HepG2 (cell line): ENCODE results near the gene LGALS1. TPM values are rescaled to one million over a fixed set of nuclear protein-coding genes. Genes with fewer than 3 reads are reported as not detected.

Experiments used
- ATAC-seq: fragments of 200-7000 bp; cut with Tn5 transposase; 3 replicates; pipeline ENCODE4 v1.9.1; 2020; ENCODE audit warnings: mild to moderate bottlenecking, moderate library complexity
- BruUV-seq: library from RNA; stranded (reverse); fragments of 400-500 nt; replicated peaks from 2 replicates; lab custom pipeline; 2021; lab: Mats Ljungman, UMichigan
- CTCF ChIA-PET: fragments of 300-600 bp; formaldehyde crosslinking; extraction: SDS; loops from one replicate; lab custom pipeline; 2021; ENCODE audit warnings: low total read pairs, inconsistent platforms, low intra/inter-chr PET ratio; lab: Yijun Ruan, JAX
- POLR2A ChIA-PET: fragments of 350-600 bp; sonication (Branson Sonifier 250); formaldehyde crosslinking; loops from one replicate; lab custom pipeline; 2020; ENCODE audit warnings: antibody characterized with exemption, inconsistent platforms; lab: Yijun Ruan, JAX
- DNase-seq: peaks from one replicate; pipeline ENCODE4 v3.0.0-alpha.2; 2015; ENCODE audit warnings: low spot score
- FAIRE-seq: peaks from 3 replicates; lab custom pipeline; 2011; peaks lifted over from hg19 to GRCh38; lab: Jason Lieb, UNC
- H2AFZ ChIP-seq: one replicate; pipeline ENCODE4 v1.6.1; 2011; ENCODE audit warnings: low read length, inconsistent platforms
- H3K27ac ChIP-seq: fragments of 300-600 bp; 3 replicates; pipeline ENCODE4 v1.8.0; 2011; ENCODE audit warnings: mixed run types, mild to moderate bottlenecking, mixed read lengths, low read length, inconsistent platforms; ENCODE audit not compliant: insufficient read depth; ENCODE audit errors: extremely low read length
- H3K27me3 ChIP-seq, 2 experiments: fragments of 200-600 bp in 1 of 2; 2 replicates in 1 of 2; 3 replicates in 1 of 2; pipeline versions ENCODE4 v1.6.0 to v1.8.0; 2011; ENCODE audit warnings: low read length in 2 of 2, mild to moderate bottlenecking in 2 of 2, moderate library complexity in 2 of 2, inconsistent platforms in 1 of 2; ENCODE audit not compliant: insufficient read depth in 2 of 2, control insufficient read depth in 1 of 2
- H3K36me3 ChIP-seq, 2 experiments: fragments of 200-600 bp in 1 of 2; replicated peaks in 1 of 2; 2 replicates in 1 of 2; 3 replicates in 1 of 2; pipeline versions ENCODE4 v1.5.1 to v1.8.0; 2011; ENCODE audit warnings: low read length in 2 of 2, inconsistent platforms in 1 of 2; ENCODE audit not compliant: insufficient read depth in 2 of 2, control insufficient read depth in 1 of 2
- H3K4me1 ChIP-seq: 2 replicates; pipeline ENCODE4 v1.5.1; 2012; ENCODE audit warnings: low read length, inconsistent platforms; ENCODE audit not compliant: insufficient read depth
- H3K4me2 ChIP-seq: 2 replicates; pipeline ENCODE4 v1.6.0; 2011; ENCODE audit warnings: low read depth, low read length, inconsistent platforms
- H3K4me3 ChIP-seq, 3 experiments: fragments of 200-600 bp in 1 of 3; sonication (generic), shearing (Covaris generic) in 1 of 3; replicated peaks in 1 of 3; 2 replicates each; pipeline ENCODE4 v1.5.1; 2011 to 2016; ENCODE audit warnings: low read length in 3 of 3, inconsistent platforms in 2 of 3, low read depth in 2 of 3, mild to moderate bottlenecking in 2 of 3, control low read depth in 1 of 3, mixed read lengths in 1 of 3; ENCODE audit not compliant: insufficient read depth in 1 of 3
- H3K79me2 ChIP-seq: one replicate; pipeline ENCODE4 v1.6.1; 2011; ENCODE audit warnings: low read length, inconsistent platforms; ENCODE audit not compliant: insufficient read depth
- H3K9ac ChIP-seq: 2 replicates; pipeline ENCODE4 v1.6.0; 2011; ENCODE audit warnings: mild to moderate bottlenecking, low read depth, low read length, inconsistent platforms; ENCODE audit not compliant: insufficient read depth
- H3K9me3 ChIP-seq: 2 replicates; pipeline ENCODE4 v1.5.1; 2012; ENCODE audit warnings: mild to moderate bottlenecking, low read length
- H4K20me1 ChIP-seq: 2 replicates; pipeline ENCODE4 v1.6.0; 2011; ENCODE audit warnings: inconsistent platforms, mild to moderate bottlenecking, low read length, moderate library complexity; ENCODE audit not compliant: insufficient read depth
- FUBP1 ChIP-seq: sonication (generic); formaldehyde crosslinking; IDR thresholded peaks from 2 replicates; pipeline ENCODE4 v1.5.1; 2020; ENCODE audit warnings: missing genetic modification reagents, mild to moderate bottlenecking, borderline replicate concordance
- GATA4 ChIP-seq: sonication (generic); IDR thresholded peaks from 2 replicates; pipeline ENCODE4 v1.6.1; 2016; ENCODE audit warnings: antibody characterized with exemption, low read depth, borderline replicate concordance
- HMG20B ChIP-seq: conservative IDR thresholded peaks from 2 replicates; pipeline ENCODE4 v1.6.1; 2016; ENCODE audit warnings: missing genetic modification reagents, missing compliant biosample characterization
- HNRNPK ChIP-seq: fragments of 200-400 bp; formaldehyde crosslinking; IDR thresholded peaks from 2 replicates; pipeline ENCODE4 v1.6.1; 2018; ENCODE audit warnings: low read length, low read depth, moderate library complexity, mild to moderate bottlenecking; ENCODE audit not compliant: poor library complexity, severe bottlenecking
- NPAS2 ChIP-seq: sonication (generic); formaldehyde crosslinking; IDR thresholded peaks from 2 replicates; pipeline ENCODE4 v1.8.0; 2022; ENCODE audit warnings: mild to moderate bottlenecking, missing genetic modification reagents, borderline replicate concordance
- PBX2 ChIP-seq: IDR thresholded peaks from 2 replicates; pipeline ENCODE4 v1.6.1; 2016; ENCODE audit warnings: control low read depth
- PHF21A ChIP-seq: sonication (generic); formaldehyde crosslinking; IDR thresholded peaks from 2 replicates; pipeline ENCODE4 v1.5.0; 2020; ENCODE audit warnings: mild to moderate bottlenecking, missing genetic modification reagents
- POLR2G ChIP-seq: fragments of 200-400 bp; formaldehyde crosslinking; IDR thresholded peaks from 2 replicates; pipeline ENCODE4 v1.6.1; 2018; ENCODE audit warnings: mild to moderate bottlenecking, low read depth, low read length, moderate library complexity
- REPIN1 ChIP-seq: sonication (generic); formaldehyde crosslinking; IDR thresholded peaks from 2 replicates; pipeline ENCODE4 v1.8.0; 2022; ENCODE audit warnings: missing genetic modification reagents, low read depth, mild to moderate bottlenecking, borderline replicate concordance
- RNF219 ChIP-seq: sonication (generic); formaldehyde crosslinking; IDR thresholded peaks from 2 replicates; pipeline ENCODE4 v1.5.0; 2020; ENCODE audit warnings: mild to moderate bottlenecking, missing genetic modification reagents
- RXRA ChIP-seq: sonication (generic); formaldehyde crosslinking; IDR thresholded peaks from 2 replicates; pipeline ENCODE4 v1.5.1; 2020; ENCODE audit warnings: missing genetic modification reagents
- TRIM24 ChIP-seq: sonication (generic); formaldehyde crosslinking; IDR thresholded peaks from 2 replicates; pipeline ENCODE4 v1.8.0; 2022; ENCODE audit warnings: mild to moderate bottlenecking, missing genetic modification reagents
- ZBTB1 ChIP-seq: sonication (generic); formaldehyde crosslinking; IDR thresholded peaks from 2 replicates; pipeline ENCODE4 v1.4.0; 2020; ENCODE audit warnings: missing genetic modification reagents, borderline replicate concordance
- ZBTB7B ChIP-seq: sonication (generic); formaldehyde crosslinking; IDR thresholded peaks from 2 replicates; pipeline ENCODE4 v1.4.0; 2020; ENCODE audit warnings: missing genetic modification reagents
- ZNF562 ChIP-seq: sonication (generic); formaldehyde crosslinking; IDR thresholded peaks from 2 replicates; pipeline ENCODE4 v1.8.0; 2022; ENCODE audit warnings: missing genetic modification reagents, borderline replicate concordance
- ZNF598 ChIP-seq: sonication (generic); formaldehyde crosslinking; IDR thresholded peaks from 2 replicates; pipeline ENCODE4 v1.5.1; 2020; ENCODE audit warnings: mild to moderate bottlenecking, missing genetic modification reagents, borderline replicate concordance
- WGBS: methylation state at CpG from one replicate; pipeline ENCODE4 v1.1.6; 2017; ENCODE audit warnings: low lambda C conversion rate; 5-methylcytosine and 5-hydroxymethylcytosine counted together
- in situ Hi-C: cut with HindIII; loops from 2 replicates; pipeline ENCODE4 v1.10.0; 2017; ENCODE audit warnings: low pct_unique_long_range_greater_than_20kb; ENCODE audit not compliant: extremely low pct_ligation_motif_present
- intact Hi-C: fragments of 100-400 bp; cut with micrococcal nuclease; formaldehyde crosslinking; loops from one replicate; pipeline ENCODE4 v1.10.0; 2022; ENCODE audit not compliant: unreplicated experiment
- polyA plus RNA-seq, 8 experiments: library from polyadenylated mRNA; depleted of rRNA in 3 of 8; stranded (reverse) in 7 of 8; unstranded in 1 of 8; fragments of >200 nt; fragmentation: Illumina TruSeq in 4 of 8; extraction: Trizol in 4 of 8; gene quantifications; 2 replicates each; pipeline versions ENCODE4 v1.2.1 to v1.2.3, GENCODE V29; 2011 to 2016; ENCODE audit warnings: low read depth in 4 of 8, missing spikeins in 1 of 8, mixed read lengths in 1 of 8; ENCODE audit not compliant: insufficient read depth in 1 of 8
- total RNA-seq, 5 experiments: library from RNA; depleted of rRNA; stranded (reverse); fragments of >200 nt; fragmentation: Illumina TruSeq; extraction: Trizol; gene quantifications; 2 replicates each; pipeline ENCODE4 v1.2.3, GENCODE V29; 2016; ENCODE audit warnings: low read depth in 1 of 5

Gene LGALS1
- total and polyA plus RNA-seq, 2 of the 13 experiments (the other 11 are each of a cell fraction or from before 2014, with no cell fraction given) = 103 to 858 TPM

- TF ChIP-seq TRIM24 (CRISPR knock-in tag) (no peak), HNRNPK (peak; percentile 13), ZBTB7B (CRISPR knock-in tag) (0 out of 2 replicates have a peak, but pooled peaks have one; percentile 9)
These were observed 1.5 kb downstream of the LGALS1 start (continued) for GRCh38 chr22:37676736-37677492.

- WGBS = 79% methylated on average over 15 of the region's 15 CpGs
- in situ Hi-C loops = no loop called here
- TF ChIP-seq ZBTB1 = no peak
- 0 out of 2 replicates have a peak, but pooled peaks have one; percentile 11 for TF ChIP-seq POLR2G
- no peak for TF ChIP-seq ZNF598 (CRISPR knock-in tag)
- TF ChIP-seq PBX2 (CRISPR knock-in tag) = no peak
- TF ChIP-seq RNF219 (CRISPR knock-in tag) = no peak
- no peak for TF ChIP-seq FUBP1 (CRISPR knock-in tag)
- TF ChIP-seq NPAS2 (CRISPR knock-in tag) = no peak
- TF ChIP-seq REPIN1 (CRISPR knock-in tag) = no peak
- TF ChIP-seq HMG20B (CRISPR knock-in tag) = no peak
- no peak for TF ChIP-seq ZNF562
- TF ChIP-seq PHF21A = no peak
- no peak for TF ChIP-seq RXRA
- TF ChIP-seq GATA4 = no peak
These were observed 2.1 kb downstream of the LGALS1 start for GRCh38 chr22:37677493-37677974.

More at GRCh38 chr22:37677493-37677974, 2.1 kb downstream of the LGALS1 start:
- Histone ChIP-seq H3K9ac (no peak overlapping the region), H3K36me3 (peaks cover 0 to 2% of the 10 kb centered on the region in 2 experiments; a peak in 1 of 5 replicates), H3K4me1 (peaks cover 55% of the 10 kb centered on the region), H3K79me2 (no peaks in the 10 kb centered on the region), H4K20me1 (no peaks in the 10 kb centered on the region), H3K27me3 (no peaks in the 10 kb centered on the region), H3K4me2 (peak overlapping the region; percentile 96), H3K27ac (no peak overlapping the region), H3K4me3 (peak overlapping the region in 2 of 3 experiments; percentile 59 to 71; a peak in 3 of 6 replicates), H2AFZ (no peak overlapping the region), H3K9me3 (no peaks in the 10 kb centered on the region)
- ChIA-PET POLR2A (interaction anchor here (0.6 to 6.0 kb wide), 5 partner anchors 8 to 323 kb away, joined by 3 to 120 read pairs (median 4); partner anchors contain the start of genes NOL12 and PDXP), CTCF (no interaction called here)
- no TSS peak for BruUV-seq
- DNase-seq (no peak), ATAC-seq (no peak), FAIRE-seq (no peak)
- intact Hi-C loops = loop anchor here (1.0 kb wide), 1 partner anchor 16 kb away; no protein-coding TSS in a partner anchor
